HepG2 (cell line): ENCODE results near the gene RMI1. TPM values are rescaled to one million over a fixed set of nuclear protein-coding genes. Genes with fewer than 3 reads are reported as not detected.

Source experiments
- ARHGAP35 ChIP-seq: sonication (generic); formaldehyde crosslinking; IDR thresholded peaks from 2 replicates; pipeline ENCODE4 v1.9.0; 2022; ENCODE audit warnings: mild to moderate bottlenecking, inconsistent platforms, moderate library complexity, missing genetic modification reagents, borderline replicate concordance
- ATAD3A ChIP-seq: sonication (generic); formaldehyde crosslinking; IDR thresholded peaks from 2 replicates; pipeline ENCODE4 v1.4.0; 2020; ENCODE audit warnings: missing genetic modification reagents
- CBFB ChIP-seq: sonication (generic); formaldehyde crosslinking; IDR thresholded peaks from 2 replicates; pipeline ENCODE4 v1.4.0; 2020; ENCODE audit warnings: missing genetic modification reagents
- CREB1 ChIP-seq, 2 experiments: fragments of 450-650 bp in 1 of 2; IDR thresholded peaks; 2 replicates each; pipeline ENCODE4 v1.6.1; 2016 to 2017; ENCODE audit warnings: control low read depth in 1 of 2, mild to moderate bottlenecking in 1 of 2, missing compliant biosample characterization in 1 of 2, missing genetic modification characterization in 1 of 2
- FOXK2 ChIP-seq: fragments of 450-650 bp; IDR thresholded peaks from 2 replicates; pipeline ENCODE4 v1.6.1; 2016
- FOXO1 ChIP-seq: sonication (generic); formaldehyde crosslinking; IDR thresholded peaks from 2 replicates; pipeline ENCODE4 v1.4.0; 2020; ENCODE audit warnings: missing genetic modification reagents
- IKZF4 ChIP-seq: sonication (generic); formaldehyde crosslinking; IDR thresholded peaks from 2 replicates; pipeline ENCODE4 v1.5.1; 2020; ENCODE audit warnings: borderline replicate concordance, mild to moderate bottlenecking, low read depth, missing genetic modification reagents; ENCODE audit errors: not compliant biosample characterization
- JUND ChIP-seq: sonication (generic); formaldehyde crosslinking; IDR thresholded peaks from 2 replicates; pipeline ENCODE4 v1.8.0; 2022; ENCODE audit warnings: mild to moderate bottlenecking, missing genetic modification reagents
- KDM1A ChIP-seq: IDR thresholded peaks from 2 replicates; pipeline ENCODE4 v1.6.1; 2016; ENCODE audit warnings: missing compliant biosample characterization
- MIXL1 ChIP-seq: IDR thresholded peaks from 2 replicates; pipeline ENCODE4 v1.6.1; 2016
- NCOR1 ChIP-seq: fragments of 200-600 bp; sonication (generic); IDR thresholded peaks from 2 replicates; pipeline ENCODE4 v1.7.0; 2017; ENCODE audit warnings: antibody characterized with exemption, low read length, borderline replicate concordance
- NFRKB ChIP-seq: fragments of 450-650 bp; IDR thresholded peaks from 2 replicates; pipeline ENCODE4 v1.6.1; 2017
- NR1H2 ChIP-seq: sonication (generic); formaldehyde crosslinking; IDR thresholded peaks from 2 replicates; pipeline ENCODE4 v1.8.1; 2022; ENCODE audit warnings: low read depth, missing genetic modification reagents, borderline replicate concordance
- PHB2 ChIP-seq: fragments of 450-650 bp; IDR thresholded peaks from 2 replicates; pipeline ENCODE4 v1.6.1; 2018; ENCODE audit not compliant: partially characterized antibody
- RXRA ChIP-seq: sonication (generic); formaldehyde crosslinking; IDR thresholded peaks from 2 replicates; pipeline ENCODE4 v1.5.1; 2020; ENCODE audit warnings: missing genetic modification reagents
- SALL2 ChIP-seq: sonication (generic); formaldehyde crosslinking; IDR thresholded peaks from 2 replicates; pipeline ENCODE4 v1.8.1; 2023; ENCODE audit warnings: mild to moderate bottlenecking, missing genetic modification reagents, inconsistent platforms
- TCF7 ChIP-seq: sonication (generic); IDR thresholded peaks from 2 replicates; pipeline ENCODE4 v1.6.1; 2016; ENCODE audit warnings: antibody characterized with exemption, low read depth
- ZBTB7B ChIP-seq: sonication (generic); formaldehyde crosslinking; IDR thresholded peaks from 2 replicates; pipeline ENCODE4 v1.4.0; 2020; ENCODE audit warnings: missing genetic modification reagents
- ZFP41 ChIP-seq: sonication (generic); formaldehyde crosslinking; IDR thresholded peaks from 2 replicates; pipeline ENCODE4 v1.4.0; 2020; ENCODE audit warnings: mild to moderate bottlenecking, missing genetic modification reagents, borderline replicate concordance
- ZNF10 ChIP-seq: sonication (generic); formaldehyde crosslinking; IDR thresholded peaks from 2 replicates; pipeline ENCODE4 v1.4.0; 2020; ENCODE audit warnings: mild to moderate bottlenecking, low read depth, missing genetic modification reagents, borderline replicate concordance
- ZNF354B ChIP-seq: sonication (generic); formaldehyde crosslinking; IDR thresholded peaks from 2 replicates; pipeline ENCODE4 v1.8.0; 2022; ENCODE audit warnings: mild to moderate bottlenecking, missing genetic modification reagents
- ZNF432 ChIP-seq: sonication (generic); formaldehyde crosslinking; IDR thresholded peaks from 2 replicates; pipeline ENCODE4 v1.5.0; 2020; ENCODE audit warnings: missing genetic modification reagents, mild to moderate bottlenecking, borderline replicate concordance
- ZNF556 ChIP-seq: sonication (generic); formaldehyde crosslinking; IDR thresholded peaks from 2 replicates; pipeline ENCODE4 v1.4.0; 2020; ENCODE audit warnings: mild to moderate bottlenecking, missing genetic modification reagents, borderline replicate concordance
- ZNF567 ChIP-seq: sonication (generic); formaldehyde crosslinking; IDR thresholded peaks from 2 replicates; pipeline ENCODE4 v1.8.1; 2023; ENCODE audit warnings: mild to moderate bottlenecking, missing genetic modification reagents, borderline replicate concordance
- ZNF644 ChIP-seq: IDR thresholded peaks from 2 replicates; pipeline ENCODE4 v1.6.1; 2016; ENCODE audit warnings: low read depth
- ZNF788 ChIP-seq: sonication (generic); formaldehyde crosslinking; IDR thresholded peaks from 2 replicates; pipeline ENCODE4 v1.5.0; 2020; ENCODE audit warnings: mild to moderate bottlenecking, missing genetic modification reagents, borderline replicate concordance
- polyA plus RNA-seq, 8 experiments: library from polyadenylated mRNA; depleted of rRNA in 3 of 8; stranded (reverse) in 7 of 8; unstranded in 1 of 8; fragments of >200 nt; fragmentation: Illumina TruSeq in 4 of 8; extraction: Trizol in 4 of 8; gene quantifications; 2 replicates each; pipeline versions ENCODE4 v1.2.1 to v1.2.3, GENCODE V29; 2011 to 2016; ENCODE audit warnings: low read depth in 4 of 8, missing spikeins in 1 of 8, mixed read lengths in 1 of 8; ENCODE audit not compliant: insufficient read depth in 1 of 8
- total RNA-seq, 5 experiments: library from RNA; depleted of rRNA; stranded (reverse); fragments of >200 nt; fragmentation: Illumina TruSeq; extraction: Trizol; gene quantifications; 2 replicates each; pipeline ENCODE4 v1.2.3, GENCODE V29; 2016; ENCODE audit warnings: low read depth in 1 of 5
- TF ChIP-seq, protein P1 (sequence below): sonication (generic); formaldehyde crosslinking; IDR thresholded peaks from 2 replicates; pipeline ENCODE4 v1.8.1; 2023; ENCODE audit warnings: mild to moderate bottlenecking, missing genetic modification reagents
- TF ChIP-seq, protein P2 (sequence below): sonication (generic); formaldehyde crosslinking; IDR thresholded peaks from 2 replicates; pipeline ENCODE4 v1.8.0; 2022; ENCODE audit warnings: mild to moderate bottlenecking, missing genetic modification reagents, borderline replicate concordance
- TF ChIP-seq, protein P3 (sequence below): sonication (generic); formaldehyde crosslinking; IDR thresholded peaks from 2 replicates; pipeline ENCODE4 v1.4.0; 2020; ENCODE audit warnings: missing genetic modification reagents

The RMI1 gene
- total and polyA plus RNA-seq, 2 of the 13 experiments (the other 11 are each of a cell fraction or from before 2014, with no cell fraction given): 0.54 to 3.7 TPM

DNA sequence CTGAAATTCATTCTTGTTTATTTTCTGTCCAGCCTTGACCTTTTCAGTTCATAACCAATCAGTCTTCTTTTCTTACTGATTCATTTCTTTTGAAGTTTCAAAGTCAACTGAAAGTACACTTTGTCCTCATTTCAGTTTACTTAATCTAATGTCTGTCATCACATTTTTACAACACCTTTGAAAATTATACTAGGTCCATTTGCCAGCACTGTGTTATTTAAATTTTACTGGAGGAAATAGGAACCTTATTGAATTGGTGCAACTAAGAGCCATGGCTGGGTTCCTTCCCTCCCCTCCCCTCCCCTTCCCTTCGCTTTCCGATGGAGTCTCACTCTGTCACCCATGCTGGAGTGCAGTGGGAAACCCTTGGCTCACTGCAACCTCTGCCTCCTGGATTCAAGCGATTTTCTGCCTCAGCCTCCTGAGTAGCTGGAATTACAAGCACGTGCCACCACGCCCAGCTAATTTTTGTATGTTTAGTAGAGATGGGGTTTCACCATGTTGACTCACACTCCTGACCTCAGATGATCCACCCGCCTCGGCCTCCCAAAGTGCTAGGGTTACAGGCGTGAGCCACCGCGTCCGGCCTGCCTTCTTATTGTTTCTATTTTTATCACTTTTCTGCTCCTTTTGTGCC lies 6.3 kb downstream of the RMI1 start (continued):
- TF ChIP-seq CREB1 (IDR thresholded peaks at IDR 0.05) (0 out of 2 replicates have a peak, but pooled peaks have one; percentile 3), CREB1 (CRISPR knock-in tag; IDR thresholded peaks at IDR 0.05) (peak; percentile 59; the same call in 1 of the 2 replicates), PHB2 (no peak), ZNF644 (CRISPR knock-in tag) (peak; percentile 52; the same call in 1 of the 2 replicates), RXRA (CRISPR knock-in tag) (peak; percentile 98), FOXO1 (peak; percentile 62), KDM1A (CRISPR knock-in tag) (peak; percentile 71; the same call in 1 of the 2 replicates), SALL2 (CRISPR knock-in tag) (no peak), ZNF10 (CRISPR knock-in tag) (no peak), MIXL1 (CRISPR knock-in tag) (peak; percentile 50; the same call in 1 of the 2 replicates), ZNF354B (CRISPR knock-in tag) (no peak), ZBTB7B (CRISPR knock-in tag) (0 out of 2 replicates have a peak, but pooled peaks have one; percentile 59), NR1H2 (no peak), TCF7 (peak; percentile 62), NCOR1 (peak; percentile 72), NFRKB (no peak), ZFP41 (CRISPR knock-in tag) (no peak), ZNF432 (CRISPR knock-in tag) (no peak), FOXK2 (peak; percentile 61; the same call in 1 of the 2 replicates), JUND (CRISPR knock-in tag) (peak; percentile 61; the same call in 1 of the 2 replicates), ZNF788 (CRISPR knock-in tag) (no peak), ZNF567 (CRISPR knock-in tag) (no peak), CBFB (CRISPR knock-in tag) (no peak), ZNF556 (CRISPR knock-in tag) (no peak), IKZF4 (CRISPR knock-in tag) (no peak), ARHGAP35 (no peak), ATAD3A (no peak)
- TF ChIP-seq, protein P1, sequence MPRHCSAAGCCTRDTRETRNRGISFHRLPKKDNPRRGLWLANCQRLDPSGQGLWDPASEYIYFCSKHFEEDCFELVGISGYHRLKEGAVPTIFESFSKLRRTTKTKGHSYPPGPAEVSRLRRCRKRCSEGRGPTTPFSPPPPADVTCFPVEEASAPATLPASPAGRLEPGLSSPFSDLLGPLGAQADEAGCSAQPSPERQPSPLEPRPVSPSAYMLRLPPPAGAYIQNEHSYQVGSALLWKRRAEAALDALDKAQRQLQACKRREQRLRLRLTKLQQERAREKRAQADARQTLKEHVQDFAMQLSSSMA: no peak
- TF ChIP-seq, protein P2, sequence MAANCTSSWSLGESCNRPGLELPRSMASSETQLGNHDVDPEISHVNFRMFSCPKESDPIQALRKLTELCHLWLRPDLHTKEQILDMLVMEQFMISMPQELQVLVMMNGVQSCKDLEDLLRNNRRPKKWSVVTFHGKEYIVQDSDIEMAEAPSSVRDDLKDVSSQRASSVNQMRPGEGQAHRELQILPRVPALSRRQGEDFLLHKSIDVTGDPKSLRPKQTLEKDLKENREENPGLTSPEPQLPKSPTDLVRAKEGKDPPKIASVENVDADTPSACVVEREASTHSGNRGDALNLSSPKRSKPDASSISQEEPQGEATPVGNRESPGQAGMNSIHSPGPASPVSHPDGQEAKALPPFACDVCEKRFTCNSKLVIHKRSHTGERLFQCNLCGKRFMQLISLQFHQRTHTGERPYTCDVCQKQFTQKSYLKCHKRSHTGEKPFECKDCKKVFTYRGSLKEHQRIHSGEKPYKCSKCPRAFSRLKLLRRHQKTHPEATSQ: no peak
- TF ChIP-seq, protein P3, sequence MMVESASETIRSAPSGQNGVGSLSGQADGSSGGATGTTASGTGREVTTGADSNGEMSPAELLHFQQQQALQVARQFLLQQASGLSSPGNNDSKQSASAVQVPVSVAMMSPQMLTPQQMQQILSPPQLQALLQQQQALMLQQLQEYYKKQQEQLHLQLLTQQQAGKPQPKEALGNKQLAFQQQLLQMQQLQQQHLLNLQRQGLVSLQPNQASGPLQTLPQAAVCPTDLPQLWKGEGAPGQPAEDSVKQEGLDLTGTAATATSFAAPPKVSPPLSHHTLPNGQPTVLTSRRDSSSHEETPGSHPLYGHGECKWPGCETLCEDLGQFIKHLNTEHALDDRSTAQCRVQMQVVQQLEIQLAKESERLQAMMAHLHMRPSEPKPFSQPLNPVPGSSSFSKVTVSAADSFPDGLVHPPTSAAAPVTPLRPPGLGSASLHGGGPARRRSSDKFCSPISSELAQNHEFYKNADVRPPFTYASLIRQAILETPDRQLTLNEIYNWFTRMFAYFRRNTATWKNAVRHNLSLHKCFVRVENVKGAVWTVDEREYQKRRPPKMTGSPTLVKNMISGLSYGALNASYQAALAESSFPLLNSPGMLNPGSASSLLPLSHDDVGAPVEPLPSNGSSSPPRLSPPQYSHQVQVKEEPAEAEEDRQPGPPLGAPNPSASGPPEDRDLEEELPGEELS (CRISPR knock-in tag): peak; percentile 75
